Skeletal muscle satellite cell (primary cell): ENCODE measurements around the gene LRRC36.

Experiments used
- H3K27me3 ChIP-seq: 2 replicates; pipeline ENCODE4 v1.7.0; 2013; ENCODE audit warnings: low read length; ENCODE audit not compliant: control insufficient read depth, insufficient read depth
- H3K36me3 ChIP-seq: 2 replicates; pipeline ENCODE4 v1.7.0; 2013; ENCODE audit warnings: mild to moderate bottlenecking, control low read depth, low read length; ENCODE audit not compliant: insufficient read depth
- H3K4me1 ChIP-seq: 2 replicates; pipeline ENCODE4 v1.7.0; 2013; ENCODE audit warnings: low read length; ENCODE audit not compliant: control insufficient read depth, insufficient read depth
- H3K4me2 ChIP-seq: 2 replicates; pipeline ENCODE4 v1.7.0; 2013; ENCODE audit warnings: mild to moderate bottlenecking, low read length
- H3K4me3 ChIP-seq: 2 replicates; pipeline ENCODE4 v1.7.0; 2013; ENCODE audit warnings: low read length
- H3K9ac ChIP-seq: 2 replicates; pipeline ENCODE4 v1.7.0; 2013; ENCODE audit warnings: mild to moderate bottlenecking, low read depth, low read length, moderate library complexity
- H3K9me3 ChIP-seq: replicated peaks from 2 replicates; pipeline ENCODE4 v1.7.0; 2013; ENCODE audit warnings: mild to moderate bottlenecking, control low read depth, low read length

The LRRC36 gene

DNA sequence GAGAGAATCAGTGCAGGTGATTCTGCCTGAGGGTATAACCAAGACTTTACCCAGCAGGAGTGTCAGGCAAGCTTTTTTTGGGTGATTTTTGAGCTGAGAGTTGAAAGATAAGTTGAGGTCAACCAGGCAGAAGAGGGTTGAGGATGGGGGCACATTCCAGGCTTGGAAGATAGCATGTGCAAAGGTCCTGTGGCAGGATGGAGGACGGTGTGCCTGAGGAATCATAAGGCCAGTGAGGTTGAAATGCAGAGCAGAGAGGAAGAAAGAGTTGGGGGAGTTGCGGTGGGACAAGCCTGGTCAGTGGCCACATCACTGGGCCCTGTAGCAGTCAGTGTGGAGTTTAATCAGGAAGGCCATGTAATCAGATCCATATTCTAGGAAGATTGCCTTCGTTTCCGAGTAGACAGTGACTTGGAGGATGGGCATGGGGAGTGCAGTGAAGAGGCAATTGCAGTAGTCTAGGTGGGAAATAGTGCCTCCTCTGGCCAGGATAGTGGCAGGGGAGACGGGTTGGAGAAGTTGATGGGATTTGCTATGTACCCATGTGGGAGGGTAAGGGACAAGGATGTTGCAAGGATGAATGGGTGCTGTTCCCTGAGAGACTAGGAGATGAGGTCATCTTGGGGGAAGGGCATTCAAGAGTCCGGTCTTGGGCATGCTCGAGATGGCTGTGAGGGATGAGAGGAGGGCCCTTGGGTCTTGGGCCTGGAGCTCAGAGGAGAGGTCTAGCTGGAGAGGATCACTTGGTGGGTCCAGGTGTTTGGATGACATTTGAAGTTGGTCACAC is 43.4 kb upstream of the LRRC36 start:
- Histone ChIP-seq H3K9me3 (no peaks in the 10 kb centered on the region), H3K36me3 (no peaks in the 10 kb centered on the region), H3K4me3 (no peak overlapping the region), H3K27me3 (no peaks in the 10 kb centered on the region), H3K4me1 (peaks cover 18% of the 10 kb centered on the region), H3K9ac (no peak overlapping the region), H3K4me2 (no peak overlapping the region)

DNA sequence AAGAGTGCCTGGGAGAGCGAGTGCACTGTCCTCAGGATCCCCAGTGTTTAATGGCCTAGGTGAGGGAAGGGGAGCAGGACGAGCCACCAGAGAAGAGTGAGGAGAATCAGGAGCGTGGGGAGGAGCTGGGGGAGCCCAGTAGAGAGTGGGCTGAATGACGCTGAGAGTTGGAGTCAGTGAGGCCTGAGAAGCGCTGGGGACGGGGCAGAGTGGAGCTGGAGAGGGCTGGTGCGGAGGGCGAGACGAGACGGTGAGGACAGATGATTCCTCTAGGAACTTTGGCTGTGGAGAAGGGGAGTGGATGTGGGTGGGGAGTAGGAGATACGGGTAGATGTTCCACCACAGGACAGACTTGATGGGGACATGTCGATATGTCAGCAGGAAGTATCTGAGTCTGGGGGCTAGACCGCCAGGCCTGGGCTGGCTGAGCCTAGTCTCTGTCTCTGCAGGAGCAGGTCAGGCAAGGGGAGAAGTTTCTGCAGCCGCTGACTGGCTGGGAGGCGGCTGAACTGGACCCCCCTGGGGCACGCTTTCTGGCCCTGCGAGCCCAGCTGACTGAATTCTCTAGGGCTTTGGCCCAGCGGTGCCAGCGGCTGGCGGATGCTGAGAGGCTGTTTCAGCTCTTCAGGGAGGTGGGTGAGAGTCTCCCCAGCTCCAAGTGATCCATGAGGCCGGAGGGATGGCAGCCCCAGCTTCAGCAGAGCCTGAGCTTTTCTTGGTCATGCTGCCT is 42.6 kb upstream of the LRRC36 start:
- H3K4me1 ChIP-seq, result peaks cover 11% of the 10 kb centered on the region
- no peaks in the 10 kb centered on the region for H3K9me3 ChIP-seq
- no peaks in the 10 kb centered on the region for H3K36me3 ChIP-seq
- H3K4me3 ChIP-seq, result no peak overlapping the region
- H3K4me2 ChIP-seq, result no peak overlapping the region
- H3K27me3 ChIP-seq, result no peaks in the 10 kb centered on the region
- no peak overlapping the region for H3K9ac ChIP-seq

DNA sequence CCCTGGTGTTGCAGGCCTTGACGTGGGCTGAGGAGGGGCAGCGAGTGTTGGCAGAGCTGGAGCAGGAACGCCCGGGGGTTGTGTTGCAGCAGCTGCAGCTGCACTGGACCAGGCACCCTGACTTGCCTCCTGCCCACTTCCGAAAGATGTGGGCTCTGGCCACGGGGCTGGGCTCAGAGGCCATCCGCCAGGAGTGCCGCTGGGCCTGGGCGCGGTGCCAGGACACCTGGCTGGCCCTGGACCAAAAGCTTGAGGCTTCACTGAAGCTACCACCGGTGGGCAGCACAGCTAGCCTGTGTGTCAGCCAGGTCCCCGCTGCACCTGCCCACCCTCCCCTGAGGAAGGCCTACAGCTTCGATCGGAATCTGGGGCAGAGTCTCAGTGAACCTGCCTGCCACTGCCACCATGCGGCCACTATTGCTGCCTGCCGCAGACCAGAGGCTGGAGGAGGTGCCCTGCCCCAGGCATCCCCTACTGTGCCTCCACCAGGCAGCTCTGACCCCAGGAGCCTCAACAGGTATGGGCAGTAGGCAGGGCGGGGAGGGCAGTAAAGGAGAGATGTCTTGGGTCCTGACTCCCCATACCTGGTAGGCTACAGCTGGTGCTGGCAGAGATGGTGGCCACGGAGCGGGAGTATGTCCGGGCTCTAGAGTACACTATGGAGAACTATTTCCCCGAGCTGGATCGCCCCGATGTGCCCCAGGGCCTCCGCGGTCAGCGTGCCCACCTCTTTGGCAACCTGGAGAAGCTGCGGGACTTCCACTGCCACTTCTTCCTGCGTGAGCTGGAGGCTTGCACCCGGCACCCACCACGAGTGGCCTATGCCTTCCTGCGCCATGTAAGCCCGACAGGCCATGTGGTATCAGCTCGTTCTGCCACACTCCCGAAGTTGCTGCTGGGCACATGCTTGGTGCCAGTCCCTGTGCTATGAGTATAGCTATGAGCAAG is 41.6 kb upstream of the LRRC36 start:
- no peaks in the 10 kb centered on the region for H3K27me3 ChIP-seq
- H3K9me3 ChIP-seq, result no peaks in the 10 kb centered on the region
- no peak overlapping the region for H3K4me3 ChIP-seq
- H3K4me1 ChIP-seq, result peaks cover 5% of the 10 kb centered on the region
- H3K36me3 ChIP-seq, result no peaks in the 10 kb centered on the region
- no peak overlapping the region for H3K9ac ChIP-seq
- no peak overlapping the region for H3K4me2 ChIP-seq

DNA sequence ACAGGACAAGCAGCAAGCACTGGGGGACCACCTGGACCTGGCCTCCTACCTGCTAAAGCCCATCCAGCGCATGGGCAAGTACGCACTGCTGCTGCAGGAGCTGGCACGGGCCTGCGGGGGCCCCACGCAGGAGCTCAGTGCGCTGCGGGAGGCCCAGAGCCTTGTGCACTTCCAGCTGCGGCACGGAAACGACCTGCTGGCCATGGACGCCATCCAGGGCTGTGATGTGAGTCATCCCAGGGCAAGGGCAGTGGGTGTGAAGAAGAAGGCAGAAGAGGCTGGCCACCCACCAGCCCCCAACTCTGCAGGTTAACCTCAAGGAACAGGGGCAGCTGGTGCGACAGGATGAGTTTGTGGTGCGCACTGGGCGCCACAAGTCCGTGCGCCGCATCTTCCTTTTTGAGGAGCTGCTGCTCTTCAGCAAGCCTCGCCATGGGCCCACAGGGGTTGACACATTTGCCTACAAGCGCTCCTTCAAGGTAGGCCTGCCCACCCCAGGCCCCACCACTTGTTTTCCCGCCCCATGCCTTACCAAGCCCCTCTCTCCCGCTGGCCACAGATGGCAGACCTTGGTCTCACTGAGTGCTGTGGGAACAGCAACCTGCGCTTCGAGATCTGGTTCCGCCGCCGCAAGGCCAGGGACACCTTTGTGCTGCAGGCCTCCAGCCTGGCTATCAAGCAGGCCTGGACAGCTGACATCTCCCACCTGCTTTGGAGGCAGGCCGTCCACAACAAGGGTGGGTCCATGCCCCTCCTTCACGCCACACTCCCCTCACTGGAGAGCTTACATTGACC is 40.0 kb upstream of the LRRC36 start:
- H3K4me3 ChIP-seq, result no peak overlapping the region
- H3K36me3 ChIP-seq, result no peaks in the 10 kb centered on the region
- H3K9ac ChIP-seq, result no peak overlapping the region
- peaks cover 8% of the 10 kb centered on the region for H3K4me1 ChIP-seq
- no peak overlapping the region for H3K4me2 ChIP-seq
- no peaks in the 10 kb centered on the region for H3K9me3 ChIP-seq
- no peaks in the 10 kb centered on the region for H3K27me3 ChIP-seq

DNA sequence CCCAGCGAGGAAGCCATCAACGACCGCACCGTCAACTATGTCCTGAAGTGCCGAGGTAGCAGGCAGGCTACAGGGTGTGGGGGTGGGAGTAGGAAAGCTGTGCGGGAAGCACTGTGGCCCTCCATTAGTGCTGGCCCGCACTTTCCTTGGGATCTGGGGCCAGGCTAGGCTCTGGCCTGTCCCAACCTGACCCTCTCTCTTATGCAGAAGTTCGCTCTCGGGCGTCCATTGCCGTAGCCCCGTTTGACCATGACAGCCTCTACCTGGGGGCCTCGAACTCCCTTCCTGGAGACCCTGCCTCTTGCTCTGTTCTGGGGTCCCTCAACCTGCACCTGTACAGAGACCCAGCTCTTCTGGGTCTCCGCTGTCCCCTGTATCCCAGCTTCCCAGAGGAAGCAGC is 38.7 kb upstream of the LRRC36 start:
- H3K9ac ChIP-seq, result no peak overlapping the region
- peaks cover 10% of the 10 kb centered on the region for H3K27me3 ChIP-seq
- H3K4me1 ChIP-seq, result peaks cover 8% of the 10 kb centered on the region
- no peak overlapping the region for H3K4me2 ChIP-seq
- H3K36me3 ChIP-seq, result no peaks in the 10 kb centered on the region
- H3K4me3 ChIP-seq, result no peak overlapping the region
- H3K9me3 ChIP-seq, result no peaks in the 10 kb centered on the region

DNA sequence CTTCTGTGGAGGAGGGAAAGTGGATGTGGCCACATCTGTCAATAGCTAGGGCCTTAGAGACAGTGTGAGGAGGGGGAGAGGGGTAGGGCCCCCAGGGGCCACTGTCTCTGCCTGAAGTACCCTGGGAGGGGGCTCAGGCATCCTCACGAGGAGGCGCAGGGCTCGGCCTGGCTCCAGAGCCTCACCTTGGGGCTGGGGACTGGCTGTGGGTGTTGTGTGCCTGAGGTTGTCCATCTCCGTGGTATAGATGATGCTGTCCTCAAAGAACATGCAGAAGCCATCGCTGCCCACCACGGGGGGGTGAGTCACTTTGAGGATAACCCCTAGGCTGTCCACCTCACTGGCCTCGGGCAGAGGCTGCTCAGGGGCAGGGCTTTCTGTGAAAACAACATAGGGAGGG is 35.2 kb upstream of the LRRC36 start:
- peaks cover 37% of the 10 kb centered on the region for H3K27me3 ChIP-seq
- H3K9ac ChIP-seq, result no peak overlapping the region
- H3K4me2 ChIP-seq, result no peak overlapping the region
- H3K36me3 ChIP-seq, result no peaks in the 10 kb centered on the region
- H3K4me3 ChIP-seq, result no peak overlapping the region
- no peaks in the 10 kb centered on the region for H3K9me3 ChIP-seq
- H3K4me1 ChIP-seq, result peaks cover 5% of the 10 kb centered on the region

DNA sequence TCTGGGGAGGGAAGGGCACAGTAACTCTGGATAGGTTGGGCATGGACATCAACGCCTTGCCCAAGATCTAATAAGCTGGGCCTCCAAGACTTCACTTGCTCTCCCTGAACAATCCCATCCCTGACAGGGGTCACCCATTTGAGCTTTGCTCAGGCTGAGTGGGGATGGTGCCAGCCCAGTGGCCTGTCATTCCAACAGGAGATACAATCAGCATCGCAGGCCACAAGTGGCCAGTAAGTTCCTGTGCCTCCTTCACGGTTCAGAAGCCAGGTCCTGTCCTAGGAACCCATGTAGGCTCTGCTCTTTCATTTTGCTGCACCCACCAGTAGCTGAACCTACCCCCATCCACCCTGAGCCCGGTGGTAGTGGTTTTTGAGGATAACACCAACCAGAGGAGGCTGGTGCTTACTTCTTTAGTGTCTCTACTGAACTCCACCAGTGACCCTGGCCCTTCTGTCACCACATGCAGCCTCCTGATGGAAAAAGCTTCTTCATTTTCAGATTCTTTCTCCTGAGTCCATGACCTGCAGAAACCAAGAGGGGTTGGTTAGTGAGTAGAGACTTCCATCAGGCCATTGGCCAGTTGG is 32.4 kb upstream of the LRRC36 start:
- peaks cover 49% of the 10 kb centered on the region for H3K27me3 ChIP-seq
- no peak overlapping the region for H3K9ac ChIP-seq
- no peaks in the 10 kb centered on the region for H3K36me3 ChIP-seq
- H3K4me3 ChIP-seq, result no peak overlapping the region
- peaks cover 12% of the 10 kb centered on the region for H3K4me1 ChIP-seq
- no peak overlapping the region for H3K4me2 ChIP-seq
- no peaks in the 10 kb centered on the region for H3K9me3 ChIP-seq

DNA sequence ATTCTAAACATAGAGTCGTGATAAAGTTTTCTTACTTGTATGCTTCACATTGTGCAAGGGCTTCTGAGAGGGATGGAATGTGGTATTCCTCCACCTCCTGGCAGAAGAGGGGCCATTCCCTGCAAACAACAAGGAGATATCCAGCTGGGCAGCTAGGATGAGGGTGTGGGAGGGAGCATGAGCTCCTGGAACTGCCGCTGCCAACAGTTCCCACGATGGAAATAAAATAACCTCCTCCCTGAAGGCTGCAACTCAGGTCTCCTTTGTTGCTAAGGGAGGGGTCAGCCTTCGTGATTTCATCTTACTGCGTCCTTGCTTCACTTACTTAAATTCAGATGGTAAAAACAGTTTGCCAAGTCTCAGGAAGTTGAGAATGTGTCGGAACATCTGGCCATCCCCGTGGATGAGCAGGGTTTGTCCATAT is 31.7 kb upstream of the LRRC36 start:
- no peak overlapping the region for H3K4me2 ChIP-seq
- peaks cover 52% of the 10 kb centered on the region for H3K27me3 ChIP-seq
- no peak overlapping the region for H3K9ac ChIP-seq
- no peaks in the 10 kb centered on the region for H3K9me3 ChIP-seq
- H3K4me3 ChIP-seq, result no peak overlapping the region
- H3K4me1 ChIP-seq, result peaks cover 12% of the 10 kb centered on the region
- no peaks in the 10 kb centered on the region for H3K36me3 ChIP-seq

DNA sequence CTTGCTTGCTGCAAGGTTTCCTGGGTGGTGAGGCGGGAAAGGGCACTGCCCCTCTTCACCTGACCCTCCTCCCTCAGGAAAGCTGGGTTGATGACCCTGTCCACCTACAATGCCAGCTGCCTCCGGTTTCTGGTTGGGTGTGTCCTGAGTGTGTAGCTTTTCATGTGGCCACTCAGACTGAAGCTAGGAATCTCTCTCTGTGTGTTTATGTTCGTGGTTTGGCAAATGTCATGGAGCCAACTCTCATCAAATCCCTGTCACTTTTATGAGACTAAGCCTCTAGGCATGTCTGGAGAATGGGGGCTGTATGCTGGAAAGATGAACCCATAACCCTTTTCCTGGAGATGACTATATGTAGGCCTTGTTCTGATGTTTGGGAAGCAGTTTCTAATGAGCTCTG is 30.2 kb upstream of the LRRC36 start:
- no peak overlapping the region for H3K4me2 ChIP-seq
- no peaks in the 10 kb centered on the region for H3K36me3 ChIP-seq
- no peak overlapping the region for H3K9ac ChIP-seq
- H3K9me3 ChIP-seq, result no peaks in the 10 kb centered on the region
- peaks cover 9% of the 10 kb centered on the region for H3K4me1 ChIP-seq
- no peak overlapping the region for H3K4me3 ChIP-seq
- peaks cover 61% of the 10 kb centered on the region for H3K27me3 ChIP-seq

DNA sequence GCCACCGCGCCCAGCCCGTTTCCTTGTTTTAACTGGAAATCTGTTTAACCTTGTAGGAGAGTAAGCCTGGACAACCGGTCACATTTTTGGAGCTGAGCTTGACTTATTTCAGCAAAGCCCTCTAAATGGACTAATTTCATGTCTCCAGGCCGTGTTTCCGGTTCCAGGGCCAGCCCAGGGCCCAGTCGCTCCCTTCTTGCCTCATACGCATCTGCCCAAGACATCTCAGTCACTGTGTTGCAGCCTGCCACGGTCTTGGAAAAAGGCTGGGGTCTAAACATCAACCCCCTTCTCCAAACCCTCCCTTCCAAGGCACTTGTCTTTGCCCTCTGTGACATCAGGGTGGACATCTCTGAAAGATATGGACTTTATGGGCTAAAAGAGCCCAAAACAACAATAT is 28.3 kb upstream of the LRRC36 start:
- Histone ChIP-seq H3K9me3 (no peaks in the 10 kb centered on the region), H3K27me3 (peaks cover 51% of the 10 kb centered on the region), H3K36me3 (no peaks in the 10 kb centered on the region), H3K9ac (no peak overlapping the region), H3K4me1 (peaks cover 9% of the 10 kb centered on the region), H3K4me3 (no peak overlapping the region), H3K4me2 (no peak overlapping the region)
